Measurements from ENCODE around the gene KCNJ11. TPM values are rescaled to one million over a fixed set of nuclear protein-coding genes. Genes with fewer than 3 reads are reported as not detected.

Gene KCNJ11
- total and polyA plus RNA-seq, 2 of the 4 experiments (the other 2 are of a cell fraction) = not detected

GRCh38 chr11:17416492-17416891 is 28.0 kb upstream of the KCNJ11 start:
- H3K4ac ChIP-seq (ENCODE audit: low read depth, low read length) = no peak overlapping the region
- no peak overlapping the region for H2BK120ac ChIP-seq (ENCODE audit: low read depth, low read length)
- CTCF ChIA-PET = no interaction called here
- no peak overlapping the region for H3K56ac ChIP-seq (ENCODE audit: extremely low read depth, insufficient read depth, low read length)
- H2AFZ ChIP-seq (replicated peaks; ENCODE audit: low read length, poor library complexity) = no peak overlapping the region
- no peak overlapping the region for H3K27ac ChIP-seq (ENCODE audit: insufficient read depth, low read length)
- no peak overlapping the region for H2AK9ac ChIP-seq (replicated peaks; ENCODE audit: low read depth, low read length, poor library complexity)
- dilution Hi-C loops (cut with HindIII; ENCODE audit: low sequenced_read_pairs, unreplicated experiment) = no loop called here
- no peak overlapping the region for H3K18ac ChIP-seq (ENCODE audit: low read depth, low read length)
- intact Hi-C loops (cut with micrococcal nuclease) = no loop called here
- H2BK20ac ChIP-seq (ENCODE audit: low read depth, low read length) = no peak overlapping the region
- no peak overlapping the region for H3K9ac ChIP-seq (ENCODE audit: low read depth, low read length)
- 33% methylated on average over 2 of the region's 2 CpGs; no CpG with 5 or more reads in 1 of the 2 experiments for WGBS, 2 experiments (ENCODE audit: extremely low coverage in 2 of 2, insufficient read length in 1 of 2)
- no peak overlapping the region for H3K4me2 ChIP-seq (ENCODE audit: low read depth, low read length)
- H3K23ac ChIP-seq (ENCODE audit: low read depth, low read length) = no peak overlapping the region
- H3K4me1 ChIP-seq (ENCODE audit: control insufficient read depth, insufficient read depth, low read length) = no peaks in the 10 kb centered on the region
- H3K14ac ChIP-seq (replicated peaks; ENCODE audit: low read depth, low read length) = no peak overlapping the region
- DNase-seq (no peak), ATAC-seq (ENCODE audit: low read depth) (no peak)
- no peak overlapping the region for H4K8ac ChIP-seq (ENCODE audit: low read depth in 2 of 2, low read length in 2 of 2)
- H3K4me3 ChIP-seq (ENCODE audit: insufficient read depth, low read depth, low read length) = no peak overlapping the region
- H4K91ac ChIP-seq (ENCODE audit: insufficient read depth, low read depth, low read length) = no peak overlapping the region
- in situ Hi-C loops (cut with MboI; ENCODE audit: low sequenced_read_pairs) = no loop called here
- no peak overlapping the region for H4K5ac ChIP-seq (ENCODE audit: low read depth, low read length)
- no peaks in the 10 kb centered on the region for H3K36me3 ChIP-seq (ENCODE audit: control insufficient read depth, insufficient read depth, low read length)
- no peaks in the 10 kb centered on the region for H3K9me1 ChIP-seq (ENCODE audit: insufficient read depth, low read length)
- peaks cover 13% of the 10 kb centered on the region for H3K27me3 ChIP-seq (ENCODE audit: control insufficient read depth, insufficient read depth, low read length)
- no peak overlapping the region for H2AK5ac ChIP-seq (ENCODE audit: low read depth, low read length)
- no TSS peak for BruUV-seq (replicated peaks)
- POLR2A ChIA-PET (ENCODE audit: unreplicated experiment) = no interaction called here
- H4K20me1 ChIP-seq (ENCODE audit: insufficient read depth, low read length) = no peaks in the 10 kb centered on the region
- H3K79me1 ChIP-seq (ENCODE audit: low read depth in 1 of 2, low read length in 2 of 2) = no peaks in the 10 kb centered on the region
- H3K9me3 ChIP-seq (ENCODE audit: control insufficient read depth, insufficient read depth, low read length) = no peaks in the 10 kb centered on the region
- no peak overlapping the region for H2BK15ac ChIP-seq (ENCODE audit: low read depth, low read length)
- no peak overlapping the region for H2BK5ac ChIP-seq (ENCODE audit: low read depth, low read length, poor library complexity, severe bottlenecking)
- TF ChIP-seq MAFK (IDR thresholded peaks at IDR 0.05; ENCODE audit: low read depth, low read length) (no peak), CEBPB (IDR thresholded peaks at IDR 0.05; ENCODE audit: low read depth, low read length) (no peak), CTCF (conservative IDR thresholded peaks at IDR 0.05; ENCODE audit: low read depth, low read length) (no peak), BHLHE40 (IDR thresholded peaks at IDR 0.05; ENCODE audit: low read depth, low read length) (no peak), SMC3 (IDR thresholded peaks at IDR 0.05; ENCODE audit: low read depth, low read length) (no peak), ELK1 (IDR thresholded peaks at IDR 0.05; ENCODE audit: borderline replicate concordance, low read depth, low read length) (no peak), CHD1 (IDR thresholded peaks at IDR 0.05; ENCODE audit: low read depth, low read length) (no peak), FOS (IDR thresholded peaks at IDR 0.05; ENCODE audit: low read depth, low read length) (no peak), POLR2A (IDR thresholded peaks at IDR 0.05; ENCODE audit: low read depth, low read length) (no peak)
